Gastrocnemius medialis (tissue), 4 donors: ENCODE data around the gene HOXB5.

Source experiments
- POLR2A ChIP-seq, 2 donors: fragments of 450-650 bp; IDR thresholded peaks; one replicate each; pipeline ENCODE4 v1.6.1; 2017; ENCODE audit warnings: antibody characterized with exemption in 2 of 2, mild to moderate bottlenecking in 2 of 2, moderate library complexity in 2 of 2
- TF ChIP-seq, protein P1 (sequence below), 5 experiments: fragments of 450-650 bp in 3 of 5; fragments of 200-600 bp in 2 of 5; sonication (generic) in 2 of 5; IDR thresholded peaks in 4 of 5; conservative IDR thresholded peaks in 1 of 5; 1 replicate in 4 of 5; 2 replicates in 1 of 5; pipeline ENCODE4 v1.5.1; 2016 to 2019; ENCODE audit warnings: antibody characterized with exemption in 5 of 5, mild to moderate bottlenecking in 3 of 5, moderate library complexity in 3 of 5

DNA sequence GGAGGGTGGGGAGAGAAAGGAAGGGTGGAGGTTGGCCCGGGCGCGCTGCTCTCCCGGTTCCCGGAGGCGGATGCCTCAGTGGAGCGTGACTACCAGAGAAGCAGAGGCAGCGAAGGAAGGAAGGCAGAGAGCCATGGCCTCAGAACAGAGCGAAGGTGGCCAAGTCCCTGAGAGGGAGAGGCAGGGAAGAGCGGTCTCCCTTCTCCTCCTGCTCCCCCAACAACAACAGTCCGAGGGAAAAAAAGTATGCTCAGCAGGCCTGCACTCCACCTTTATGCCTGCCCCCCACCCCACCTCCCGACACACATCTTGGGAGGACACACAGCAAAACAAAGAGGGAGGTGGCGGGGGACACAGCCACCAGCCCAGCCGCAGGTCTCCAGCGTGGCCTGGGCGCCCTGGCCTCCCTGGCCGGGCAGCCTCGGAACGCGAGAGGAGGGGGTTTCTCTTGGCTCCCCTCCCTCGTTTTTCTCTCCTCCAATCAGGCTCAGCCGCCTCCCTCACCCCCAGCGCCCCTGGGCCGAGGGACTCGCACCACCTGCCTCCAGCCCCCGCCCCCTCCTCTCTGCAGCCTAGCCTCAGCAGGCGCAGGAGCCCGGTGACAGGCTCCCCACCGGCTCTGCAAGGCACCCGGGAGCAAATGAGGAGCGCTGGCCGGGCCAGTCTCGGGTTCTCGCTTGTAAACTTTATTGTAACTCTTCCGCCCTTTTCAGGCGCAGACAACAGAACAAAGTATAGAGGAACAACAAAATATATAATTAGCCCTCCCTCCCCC, 18.3 kb upstream of the HOXB5 start:
- TF ChIP-seq, protein P1, sequence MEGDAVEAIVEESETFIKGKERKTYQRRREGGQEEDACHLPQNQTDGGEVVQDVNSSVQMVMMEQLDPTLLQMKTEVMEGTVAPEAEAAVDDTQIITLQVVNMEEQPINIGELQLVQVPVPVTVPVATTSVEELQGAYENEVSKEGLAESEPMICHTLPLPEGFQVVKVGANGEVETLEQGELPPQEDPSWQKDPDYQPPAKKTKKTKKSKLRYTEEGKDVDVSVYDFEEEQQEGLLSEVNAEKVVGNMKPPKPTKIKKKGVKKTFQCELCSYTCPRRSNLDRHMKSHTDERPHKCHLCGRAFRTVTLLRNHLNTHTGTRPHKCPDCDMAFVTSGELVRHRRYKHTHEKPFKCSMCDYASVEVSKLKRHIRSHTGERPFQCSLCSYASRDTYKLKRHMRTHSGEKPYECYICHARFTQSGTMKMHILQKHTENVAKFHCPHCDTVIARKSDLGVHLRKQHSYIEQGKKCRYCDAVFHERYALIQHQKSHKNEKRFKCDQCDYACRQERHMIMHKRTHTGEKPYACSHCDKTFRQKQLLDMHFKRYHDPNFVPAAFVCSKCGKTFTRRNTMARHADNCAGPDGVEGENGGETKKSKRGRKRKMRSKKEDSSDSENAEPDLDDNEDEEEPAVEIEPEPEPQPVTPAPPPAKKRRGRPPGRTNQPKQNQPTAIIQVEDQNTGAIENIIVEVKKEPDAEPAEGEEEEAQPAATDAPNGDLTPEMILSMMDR (IDR thresholded peaks at IDR 0.05 in 4 of 5, conservative IDR thresholded peaks at IDR 0.05 in 1 of 5) = no peak
- no peak for TF ChIP-seq POLR2A (IDR thresholded peaks at IDR 0.05)
